Iris pigment epithelial cell (primary cell): ENCODE data around the gene NPHS1.

Source experiments
- DNase-seq: peaks from one replicate; pipeline ENCODE4 v3.0.0-alpha.2; 2011; ENCODE audit warnings: low read depth

The NPHS1 gene

DNA sequence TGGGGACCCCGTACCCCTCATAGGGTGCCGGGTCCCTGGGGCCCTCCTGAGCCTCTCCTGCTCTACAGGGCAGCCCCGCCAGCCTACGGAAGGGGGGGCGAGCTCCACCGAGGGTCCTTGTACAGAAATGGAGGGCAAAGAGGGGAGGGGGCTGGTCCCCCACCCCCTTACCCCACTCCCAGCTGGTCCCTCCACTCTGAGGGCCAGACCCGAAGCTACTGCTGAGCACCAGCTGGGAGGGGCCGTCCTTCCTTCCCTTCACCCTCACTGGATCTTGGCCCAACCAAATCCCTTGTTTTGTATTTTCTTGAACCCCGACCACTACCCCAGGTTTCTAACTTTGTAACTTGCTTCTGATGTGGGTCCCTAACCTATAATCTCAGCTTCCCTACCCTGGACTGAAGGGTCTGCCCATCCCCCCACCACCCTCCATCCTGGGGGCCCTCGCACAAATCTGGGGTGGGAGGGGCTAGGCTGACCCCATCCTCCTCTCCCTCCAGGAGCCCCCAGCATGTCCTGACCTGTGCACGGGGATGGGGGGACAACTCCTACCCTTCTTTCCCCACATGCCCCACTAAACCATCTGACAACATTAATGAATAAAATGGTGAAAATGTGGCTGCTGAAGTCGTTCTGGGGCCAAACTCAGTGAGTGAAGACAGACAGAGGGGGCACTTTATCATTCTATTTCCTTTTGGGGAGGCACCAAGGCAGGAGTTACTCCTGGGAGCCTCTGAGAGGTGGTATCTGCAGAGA, 63.9 kb downstream of the NPHS1 start:
- no peak for DNase-seq

DNA sequence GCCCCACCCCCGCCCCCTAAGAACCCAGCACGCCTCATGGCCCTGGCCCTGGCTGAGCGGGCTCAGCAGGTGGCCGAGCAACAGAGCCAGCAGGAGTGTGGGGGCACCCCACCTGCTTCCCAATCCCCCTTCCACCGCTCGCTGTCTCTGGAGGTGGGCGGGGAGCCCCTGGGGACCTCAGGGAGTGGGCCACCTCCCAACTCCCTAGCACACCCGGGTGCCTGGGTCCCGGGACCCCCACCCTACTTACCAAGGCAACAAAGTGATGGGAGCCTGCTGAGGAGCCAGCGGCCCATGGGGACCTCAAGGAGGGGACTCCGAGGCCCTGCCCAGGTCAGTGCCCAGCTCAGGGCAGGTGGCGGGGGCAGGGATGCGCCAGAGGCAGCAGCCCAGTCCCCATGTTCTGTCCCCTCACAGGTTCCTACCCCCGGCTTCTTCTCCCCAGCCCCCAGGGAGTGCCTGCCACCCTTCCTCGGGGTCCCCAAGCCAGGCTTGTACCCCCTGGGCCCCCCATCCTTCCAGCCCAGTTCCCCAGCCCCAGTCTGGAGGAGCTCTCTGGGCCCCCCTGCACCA, 65.0 kb downstream of the NPHS1 start:
- no peak for DNase-seq

DNA sequence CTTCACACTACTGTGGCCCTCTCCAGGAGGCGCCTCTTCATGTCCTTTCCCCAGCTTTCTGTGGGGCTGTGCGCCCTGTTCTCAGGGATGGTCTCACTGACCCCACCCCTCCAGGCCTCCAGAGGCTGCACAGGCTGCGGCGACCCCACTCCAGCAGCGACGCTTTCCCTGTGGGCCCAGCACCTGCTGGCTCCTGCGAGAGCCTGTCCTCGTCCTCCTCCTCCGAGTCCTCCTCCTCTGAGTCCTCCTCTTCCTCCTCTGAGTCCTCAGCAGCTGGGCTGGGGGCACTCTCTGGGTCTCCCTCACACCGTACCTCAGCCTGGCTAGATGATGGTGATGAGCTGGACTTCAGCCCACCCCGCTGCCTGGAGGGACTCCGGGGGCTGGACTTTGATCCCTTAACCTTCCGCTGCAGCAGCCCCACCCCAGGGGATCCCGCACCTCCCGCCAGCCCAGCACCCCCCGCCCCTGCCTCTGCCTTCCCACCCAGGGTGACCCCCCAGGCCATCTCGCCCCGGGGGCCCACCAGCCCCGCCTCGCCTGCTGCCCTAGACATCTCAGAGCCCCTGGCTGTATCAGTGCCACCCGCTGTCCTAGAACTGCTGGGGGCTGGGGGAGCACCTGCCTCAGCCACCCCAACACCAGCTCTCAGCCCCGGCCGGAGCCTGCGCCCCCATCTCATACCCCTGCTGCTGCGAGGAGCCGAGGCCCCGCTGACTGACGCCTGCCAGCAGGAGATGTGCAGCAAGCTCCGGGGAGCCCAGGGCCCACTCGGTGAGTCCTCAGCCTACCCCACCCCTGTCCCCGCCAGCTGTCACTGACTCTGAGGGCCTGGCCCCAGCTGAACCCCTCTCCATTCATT, 65.8 kb downstream of the NPHS1 start:
- DNase-seq, result no peak

DNA sequence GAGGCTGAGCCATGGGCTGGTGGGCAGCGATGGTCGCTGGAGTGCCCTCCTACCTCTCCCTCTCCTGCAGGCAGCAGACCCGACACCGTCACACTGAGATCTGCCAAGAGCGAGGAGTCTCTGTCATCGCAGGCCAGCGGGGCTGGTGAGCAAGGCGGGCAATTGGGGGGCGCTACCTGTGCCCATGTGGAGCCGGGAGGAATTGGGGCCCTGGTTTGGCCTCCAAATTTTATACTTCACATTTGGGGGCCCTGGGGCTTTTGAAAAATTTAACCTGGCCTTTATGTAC, 67.0 kb downstream of the NPHS1 start:
- DNase-seq, result no peak

DNA sequence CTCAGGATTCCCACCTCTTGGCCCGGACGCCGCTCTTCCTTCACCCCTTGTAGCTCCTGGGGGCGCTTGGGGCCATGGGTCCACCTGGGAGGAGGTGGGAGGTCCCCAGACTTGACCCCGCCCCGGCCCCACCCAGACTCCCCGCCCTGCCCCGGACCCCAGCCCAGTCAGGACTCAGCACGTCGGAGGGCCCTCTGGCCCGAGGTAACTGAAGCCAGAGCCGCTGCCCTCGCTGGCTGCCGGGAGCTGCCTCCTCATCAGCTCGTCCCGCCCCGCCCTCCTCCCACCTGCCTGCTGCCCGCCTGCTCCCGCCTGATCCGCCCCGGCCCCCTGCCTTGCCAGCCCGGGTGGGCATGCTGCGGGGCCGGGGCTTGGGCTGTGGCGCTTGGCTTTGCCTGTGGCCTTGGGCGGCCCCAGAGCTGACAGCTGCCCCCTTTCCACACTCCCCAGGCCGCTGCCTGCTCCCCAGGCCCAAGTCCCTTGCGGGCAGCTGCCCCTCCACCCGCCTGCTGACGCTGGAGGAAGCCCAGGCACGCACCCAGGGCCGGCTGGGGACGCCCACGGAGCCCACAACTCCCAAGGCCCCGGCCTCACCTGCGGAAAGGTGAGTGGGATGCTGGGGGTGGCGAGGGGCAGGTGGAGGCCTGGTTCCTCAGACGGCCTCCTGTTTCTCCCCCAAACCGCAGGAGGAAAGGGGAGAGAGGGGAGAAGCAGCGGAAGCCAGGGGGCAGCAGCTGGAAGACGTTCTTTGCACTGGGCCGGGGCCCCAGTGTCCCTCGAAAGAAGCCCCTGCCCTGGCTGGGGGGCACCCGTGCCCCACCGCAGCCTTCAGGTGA, 67.6 kb downstream of the NPHS1 start:
- DNase-seq, result no peak

DNA sequence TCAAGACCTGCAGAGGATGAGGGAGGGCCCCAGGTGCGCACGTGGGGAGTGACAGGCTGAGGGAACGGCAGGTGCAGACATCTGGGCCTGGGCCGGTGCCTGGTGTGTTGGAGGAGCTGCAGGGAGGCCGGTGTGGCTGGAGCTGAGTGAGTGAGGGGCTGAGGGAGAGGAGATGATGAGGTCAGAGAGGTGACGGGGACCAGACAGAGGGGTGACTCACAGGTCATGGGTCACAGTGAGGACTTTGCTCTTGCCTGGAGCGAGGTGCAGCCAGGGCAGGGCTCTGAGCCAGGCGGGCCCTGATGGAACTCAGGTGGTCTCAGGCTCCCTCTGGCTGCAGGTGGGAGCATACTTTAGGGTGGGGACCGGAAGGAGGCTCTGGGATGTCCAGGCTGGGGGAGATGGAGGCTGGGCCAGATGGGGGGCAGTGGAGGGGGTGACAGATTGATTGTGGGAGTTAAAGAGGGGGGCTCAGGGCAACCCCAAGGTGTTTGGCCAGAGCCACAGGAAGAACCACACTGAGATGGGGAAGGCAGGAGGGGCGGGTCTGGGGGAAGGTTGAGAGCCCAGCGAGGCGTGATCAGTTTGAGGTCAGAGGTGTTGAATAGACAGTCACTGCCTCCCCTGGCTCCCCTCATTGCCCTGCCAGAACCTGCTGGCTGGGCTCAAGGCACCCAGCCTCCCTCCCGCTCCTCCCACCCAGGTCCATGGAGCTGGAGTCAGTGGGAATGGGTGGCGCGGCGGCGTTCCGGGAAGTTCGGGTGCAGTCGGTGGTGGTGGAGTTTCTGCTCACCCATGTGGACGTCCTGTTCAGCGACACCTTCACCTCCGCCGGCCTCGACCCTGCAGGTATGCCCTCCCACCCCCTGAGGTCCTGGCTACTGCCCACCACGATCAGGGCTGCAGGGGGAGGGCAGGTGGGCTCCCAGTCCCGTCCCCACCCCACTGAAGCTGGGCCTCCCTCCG, 68.6 kb downstream of the NPHS1 start:
- DNase-seq, result no peak

DNA sequence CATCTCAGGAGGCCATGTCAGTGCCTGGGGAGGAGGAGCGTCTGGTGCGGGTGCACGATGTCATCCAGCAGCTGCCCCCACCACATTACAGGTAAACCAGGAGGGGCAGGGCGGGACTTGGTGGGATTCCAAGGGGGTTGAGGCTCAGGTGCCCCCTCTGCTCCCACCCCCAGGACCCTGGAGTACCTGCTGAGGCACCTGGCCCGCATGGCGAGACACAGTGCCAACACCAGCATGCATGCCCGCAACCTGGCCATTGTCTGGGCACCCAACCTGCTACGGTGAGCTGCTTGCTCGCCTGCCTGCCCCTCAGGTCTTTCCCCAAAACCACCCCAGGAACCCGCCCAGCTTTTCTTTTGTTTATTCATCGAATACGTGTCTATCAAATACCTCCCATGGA, 69.7 kb downstream of the NPHS1 start:
- no peak for DNase-seq

DNA sequence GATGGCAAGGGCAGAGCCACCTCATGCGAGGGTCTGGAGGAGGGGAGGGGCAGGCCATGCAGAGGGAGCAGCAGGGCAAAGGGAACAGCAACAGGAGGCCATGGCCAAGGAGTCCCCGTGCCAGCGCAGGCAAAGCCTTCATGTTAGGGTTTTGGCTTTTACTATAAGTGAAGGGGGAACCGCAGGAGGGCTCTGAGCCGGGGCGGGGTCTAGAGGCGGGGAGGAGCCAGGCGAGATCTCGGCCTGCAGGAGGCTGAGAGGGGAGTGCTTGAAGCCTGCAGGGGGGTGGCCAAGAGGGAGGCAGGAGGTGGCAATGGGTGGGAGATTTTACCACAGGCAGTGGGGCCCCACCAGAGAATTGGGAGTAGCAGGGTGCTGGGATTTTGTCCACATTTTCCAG, 70.7 kb downstream of the NPHS1 start:
- DNase-seq, result no peak

DNA sequence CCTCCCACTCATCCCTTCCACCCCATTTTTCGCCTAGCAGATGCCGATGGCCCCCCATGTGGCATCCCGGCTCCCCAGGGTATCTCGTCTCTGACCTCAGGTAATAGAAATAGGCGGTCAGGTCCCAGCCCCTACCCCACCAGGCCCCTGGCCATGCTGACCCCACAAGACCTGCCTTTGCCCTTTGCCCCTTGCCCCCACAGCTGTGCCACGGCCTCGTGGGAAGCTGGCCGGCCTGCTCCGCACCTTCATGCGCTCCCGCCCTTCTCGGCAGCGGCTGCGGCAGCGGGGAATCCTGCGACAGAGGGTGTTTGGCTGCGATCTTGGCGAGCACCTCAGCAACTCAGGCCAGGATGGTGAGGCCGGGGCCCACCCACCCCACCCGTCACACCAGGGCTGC, 71.6 kb downstream of the NPHS1 start:
- no peak for DNase-seq

DNA sequence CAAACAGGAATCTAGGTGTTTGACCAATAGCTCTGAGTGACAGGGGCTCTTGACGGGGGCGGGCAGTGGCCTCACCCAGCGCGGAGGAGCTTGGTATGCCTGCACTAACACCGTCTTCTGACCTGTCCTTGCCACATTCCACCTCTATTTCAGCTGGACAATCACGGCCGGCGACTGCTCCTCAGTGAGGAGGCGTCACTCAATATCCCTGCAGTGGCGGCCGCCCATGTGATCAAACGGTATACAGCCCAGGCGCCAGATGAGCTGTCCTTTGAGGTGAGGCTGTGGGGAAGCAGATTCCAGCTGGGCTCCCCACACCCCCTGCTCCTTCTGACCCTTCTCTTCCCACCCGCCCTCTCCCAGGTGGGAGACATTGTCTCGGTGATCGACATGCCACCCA, 72.2 kb downstream of the NPHS1 start:
- DNase-seq, result no peak

DNA sequence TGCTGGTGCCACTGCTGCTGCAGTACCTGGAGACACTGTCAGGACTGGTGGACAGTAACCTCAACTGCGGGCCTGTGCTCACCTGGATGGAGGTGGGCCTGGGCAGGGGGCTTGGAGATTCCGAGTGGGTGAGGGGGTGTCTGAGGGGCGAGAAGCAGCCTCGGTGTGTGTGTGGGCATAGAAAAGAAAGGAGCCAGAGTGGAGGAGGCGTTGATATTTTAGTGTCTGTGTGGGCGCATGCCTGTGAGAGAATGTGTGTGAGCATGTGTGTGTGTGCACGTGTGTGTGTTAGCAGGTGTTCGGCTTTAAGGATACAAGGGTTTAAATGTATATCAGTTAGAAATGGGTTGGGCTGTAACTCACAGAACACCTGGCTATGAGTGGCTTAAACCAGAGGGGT, 73.3 kb downstream of the NPHS1 start:
- DNase-seq, result no peak

DNA sequence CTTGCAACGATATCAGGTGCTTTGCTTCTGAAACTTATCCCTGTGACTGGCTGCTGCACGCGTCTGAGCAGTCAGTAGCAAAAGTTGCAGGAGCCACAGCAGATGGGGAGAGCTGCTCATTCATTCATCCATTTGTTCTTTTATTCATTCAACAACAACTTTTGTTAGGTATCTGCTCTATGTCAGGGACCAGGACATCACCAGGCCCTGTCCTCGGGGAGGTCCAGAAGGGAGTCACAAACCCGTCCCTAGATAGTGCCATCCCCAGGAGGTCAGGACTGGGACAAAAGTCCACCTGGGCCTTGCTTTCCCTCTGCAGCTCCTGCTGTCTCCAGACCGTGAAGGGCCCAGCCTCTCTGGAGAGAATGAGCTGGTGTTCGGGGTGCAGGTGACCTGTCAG, 74.3 kb downstream of the NPHS1 start:
- no peak for DNase-seq

DNA sequence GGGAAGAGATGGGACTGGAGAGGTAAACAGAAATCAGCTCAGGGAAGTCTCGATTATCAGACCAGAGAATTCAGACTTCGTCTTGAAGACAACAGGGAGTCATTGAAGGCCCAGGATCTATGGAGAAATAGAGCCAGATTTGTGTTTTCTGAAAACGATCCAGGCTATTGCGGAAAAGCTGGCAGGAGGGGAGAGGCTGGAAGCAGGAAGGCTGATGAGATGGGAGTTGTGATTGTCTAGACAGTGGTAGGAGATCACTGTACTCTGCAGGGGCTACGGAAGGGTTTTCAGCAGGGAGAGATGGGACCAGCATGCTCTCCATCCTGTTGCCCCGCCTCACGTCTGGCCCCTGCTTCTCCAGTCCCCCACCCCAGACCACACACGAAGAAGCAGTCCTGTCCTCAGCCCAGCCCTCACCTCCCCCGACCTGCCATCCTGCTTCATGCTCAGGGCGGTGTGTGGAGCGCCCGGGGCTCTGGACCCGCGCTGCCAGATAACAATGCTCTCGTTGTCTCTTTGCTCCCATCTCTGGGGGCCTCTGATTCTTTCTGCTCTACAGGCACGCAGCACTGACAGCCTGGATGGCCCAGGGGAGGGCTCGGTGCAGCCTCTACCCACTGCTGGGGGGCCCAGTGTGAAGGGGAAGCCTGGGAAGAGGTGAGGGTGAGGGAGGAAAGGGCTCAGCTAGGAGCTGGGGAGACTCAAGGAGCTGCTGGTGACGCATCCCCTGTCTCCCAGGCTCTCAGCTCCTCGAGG, 75.0 kb downstream of the NPHS1 start:
- DNase-seq, result no peak

DNA sequence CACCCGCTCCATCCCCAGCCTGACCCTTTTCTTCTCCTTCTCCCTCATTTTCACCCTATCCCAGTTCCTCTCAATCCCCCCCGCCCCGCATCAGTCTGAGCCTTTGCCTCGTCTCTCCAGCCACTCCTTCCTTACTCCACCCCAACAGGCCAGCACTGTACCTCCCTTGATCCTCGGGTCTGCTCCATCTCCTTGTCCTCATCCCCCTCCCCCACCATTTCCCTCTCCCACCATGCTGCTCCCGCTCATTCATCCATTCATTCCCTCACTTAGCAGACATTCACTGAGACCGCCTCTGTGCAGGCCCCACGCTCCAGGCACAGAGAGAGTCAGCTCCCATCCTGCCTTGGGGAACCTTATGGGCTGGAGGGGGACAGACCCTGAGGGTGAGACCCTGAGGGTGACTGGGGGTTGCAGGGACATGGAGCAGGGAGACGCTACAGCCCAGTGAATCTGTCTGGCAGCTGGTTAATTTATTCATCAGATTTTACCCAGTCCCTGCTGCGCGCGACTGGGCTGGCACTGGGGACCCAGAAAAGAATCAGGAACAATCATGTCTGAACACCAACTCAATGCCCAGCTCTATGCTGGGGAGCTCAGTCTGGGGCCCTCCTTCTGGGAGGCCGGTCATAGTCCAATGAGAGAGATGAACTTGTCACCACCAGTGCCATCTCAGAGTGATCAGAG, 76.1 kb downstream of the NPHS1 start:
- DNase-seq, result no peak
